ENCODE results near the gene TMEM120B.

DNA sequence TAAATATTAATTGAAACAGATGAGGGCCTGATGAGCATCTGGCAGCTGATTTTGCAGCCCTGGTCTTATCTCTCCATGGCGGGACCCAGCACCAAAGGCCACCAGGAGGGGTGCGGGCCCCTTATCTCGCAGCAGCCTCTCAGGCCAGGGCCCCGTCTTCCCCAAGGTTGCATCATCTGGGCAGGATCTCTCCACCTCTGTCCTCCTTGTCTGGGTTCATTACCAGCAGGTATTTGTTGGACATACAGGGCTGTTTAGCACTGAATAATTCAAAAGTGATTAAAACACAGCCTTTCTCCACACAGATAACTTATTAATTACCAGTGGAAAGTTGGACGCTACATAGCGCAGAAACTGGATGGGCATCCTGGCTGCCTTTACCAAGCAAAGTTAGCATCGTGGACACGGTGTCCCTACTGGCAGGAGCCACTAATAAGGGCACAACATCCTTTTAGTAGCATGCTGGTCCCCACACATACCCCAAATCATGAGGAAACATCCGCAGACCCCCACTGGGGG is 25.8 kb downstream of the TMEM120B start:
- TF ChIP-seq YY1 (IDR thresholded peaks at IDR 0.05; ENCODE audit: insufficient read depth, insufficient read length), result no peak
- TF ChIP-seq ZNF274 (IDR thresholded peaks at IDR 0.05; ENCODE audit: low read depth, low read length), result no peak
- TF ChIP-seq SUZ12 (IDR thresholded peaks at IDR 0.05; ENCODE audit: extremely low read depth, insufficient read depth, insufficient read length), result no peak

Measured in NT2/D1 (cell line).